ENCODE data around the gene OGFOD2.

DNA sequence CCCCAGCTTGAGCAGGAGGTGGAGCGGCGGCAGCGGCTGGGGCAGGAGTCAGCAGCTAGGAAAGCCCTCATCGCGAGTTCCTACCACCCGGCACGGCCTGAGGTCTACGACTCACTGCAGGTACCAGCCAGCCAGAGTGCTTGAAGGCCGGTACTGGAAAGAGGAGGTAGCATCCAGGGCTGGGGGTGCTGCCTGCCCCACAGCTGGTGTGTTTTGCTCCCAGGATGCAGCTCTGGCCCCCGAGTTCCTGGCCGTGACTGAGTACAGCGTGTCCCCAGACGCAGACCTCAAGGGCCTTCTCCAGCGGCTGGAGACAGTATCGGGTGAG lies 1.6 kb downstream of the OGFOD2 start:
- TF ChIP-seq EZH2 (IDR thresholded peaks at IDR 0.05; ENCODE audit: low read length), result no peak
- TF ChIP-seq, protein P1, sequence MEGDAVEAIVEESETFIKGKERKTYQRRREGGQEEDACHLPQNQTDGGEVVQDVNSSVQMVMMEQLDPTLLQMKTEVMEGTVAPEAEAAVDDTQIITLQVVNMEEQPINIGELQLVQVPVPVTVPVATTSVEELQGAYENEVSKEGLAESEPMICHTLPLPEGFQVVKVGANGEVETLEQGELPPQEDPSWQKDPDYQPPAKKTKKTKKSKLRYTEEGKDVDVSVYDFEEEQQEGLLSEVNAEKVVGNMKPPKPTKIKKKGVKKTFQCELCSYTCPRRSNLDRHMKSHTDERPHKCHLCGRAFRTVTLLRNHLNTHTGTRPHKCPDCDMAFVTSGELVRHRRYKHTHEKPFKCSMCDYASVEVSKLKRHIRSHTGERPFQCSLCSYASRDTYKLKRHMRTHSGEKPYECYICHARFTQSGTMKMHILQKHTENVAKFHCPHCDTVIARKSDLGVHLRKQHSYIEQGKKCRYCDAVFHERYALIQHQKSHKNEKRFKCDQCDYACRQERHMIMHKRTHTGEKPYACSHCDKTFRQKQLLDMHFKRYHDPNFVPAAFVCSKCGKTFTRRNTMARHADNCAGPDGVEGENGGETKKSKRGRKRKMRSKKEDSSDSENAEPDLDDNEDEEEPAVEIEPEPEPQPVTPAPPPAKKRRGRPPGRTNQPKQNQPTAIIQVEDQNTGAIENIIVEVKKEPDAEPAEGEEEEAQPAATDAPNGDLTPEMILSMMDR (optimal IDR thresholded peaks at IDR 0.05 in 1 of 3, IDR thresholded peaks at IDR 0.05 in 1 of 3, conservative IDR thresholded peaks at IDR 0.05 in 1 of 3; ENCODE audit: extremely low read depth in 1 of 3, insufficient read depth in 2 of 3, low read length in 3 of 3), result no peak
